ENCODE data around the gene KMT2B. TPM values are rescaled to one million over a fixed set of nuclear protein-coding genes. Genes with fewer than 3 reads are reported as not detected.

KMT2B gene
- total RNA-seq, 4 donors from 2014 or later: 7.3 to 26.6 (median 15.1) TPM

DNA sequence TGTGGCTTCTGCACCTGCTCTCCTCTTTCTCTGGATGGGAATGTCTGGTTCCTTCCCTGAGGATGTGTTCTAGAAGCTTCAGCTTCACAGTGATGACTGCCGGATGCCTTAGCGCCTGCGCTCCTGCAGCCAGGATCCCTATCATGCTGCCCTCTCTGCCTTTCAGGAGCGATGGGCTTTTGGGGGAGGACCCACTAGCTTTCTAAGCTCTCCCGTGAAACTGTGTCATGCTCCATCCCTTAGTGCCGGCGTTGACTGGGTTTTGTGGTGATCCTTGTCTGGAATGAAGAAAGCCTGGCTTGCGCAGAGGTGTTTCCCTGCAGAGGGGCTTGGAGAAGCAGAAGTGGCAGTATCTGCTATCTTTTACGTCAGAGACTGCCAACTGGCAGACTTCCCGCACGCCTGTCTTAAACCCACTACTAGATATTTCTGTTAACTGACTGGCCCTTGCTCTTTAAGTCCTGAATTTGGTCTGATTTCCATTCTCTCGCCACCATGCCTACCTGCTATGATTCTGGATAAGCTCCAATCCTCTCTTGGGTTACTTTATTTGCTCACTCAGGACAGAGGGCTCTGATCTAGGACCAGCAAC, 3.8 kb upstream of the KMT2B start:
- TF ChIP-seq, protein P1, sequence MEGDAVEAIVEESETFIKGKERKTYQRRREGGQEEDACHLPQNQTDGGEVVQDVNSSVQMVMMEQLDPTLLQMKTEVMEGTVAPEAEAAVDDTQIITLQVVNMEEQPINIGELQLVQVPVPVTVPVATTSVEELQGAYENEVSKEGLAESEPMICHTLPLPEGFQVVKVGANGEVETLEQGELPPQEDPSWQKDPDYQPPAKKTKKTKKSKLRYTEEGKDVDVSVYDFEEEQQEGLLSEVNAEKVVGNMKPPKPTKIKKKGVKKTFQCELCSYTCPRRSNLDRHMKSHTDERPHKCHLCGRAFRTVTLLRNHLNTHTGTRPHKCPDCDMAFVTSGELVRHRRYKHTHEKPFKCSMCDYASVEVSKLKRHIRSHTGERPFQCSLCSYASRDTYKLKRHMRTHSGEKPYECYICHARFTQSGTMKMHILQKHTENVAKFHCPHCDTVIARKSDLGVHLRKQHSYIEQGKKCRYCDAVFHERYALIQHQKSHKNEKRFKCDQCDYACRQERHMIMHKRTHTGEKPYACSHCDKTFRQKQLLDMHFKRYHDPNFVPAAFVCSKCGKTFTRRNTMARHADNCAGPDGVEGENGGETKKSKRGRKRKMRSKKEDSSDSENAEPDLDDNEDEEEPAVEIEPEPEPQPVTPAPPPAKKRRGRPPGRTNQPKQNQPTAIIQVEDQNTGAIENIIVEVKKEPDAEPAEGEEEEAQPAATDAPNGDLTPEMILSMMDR (IDR thresholded peaks at IDR 0.05; ENCODE audit: low read depth): no peak

DNA sequence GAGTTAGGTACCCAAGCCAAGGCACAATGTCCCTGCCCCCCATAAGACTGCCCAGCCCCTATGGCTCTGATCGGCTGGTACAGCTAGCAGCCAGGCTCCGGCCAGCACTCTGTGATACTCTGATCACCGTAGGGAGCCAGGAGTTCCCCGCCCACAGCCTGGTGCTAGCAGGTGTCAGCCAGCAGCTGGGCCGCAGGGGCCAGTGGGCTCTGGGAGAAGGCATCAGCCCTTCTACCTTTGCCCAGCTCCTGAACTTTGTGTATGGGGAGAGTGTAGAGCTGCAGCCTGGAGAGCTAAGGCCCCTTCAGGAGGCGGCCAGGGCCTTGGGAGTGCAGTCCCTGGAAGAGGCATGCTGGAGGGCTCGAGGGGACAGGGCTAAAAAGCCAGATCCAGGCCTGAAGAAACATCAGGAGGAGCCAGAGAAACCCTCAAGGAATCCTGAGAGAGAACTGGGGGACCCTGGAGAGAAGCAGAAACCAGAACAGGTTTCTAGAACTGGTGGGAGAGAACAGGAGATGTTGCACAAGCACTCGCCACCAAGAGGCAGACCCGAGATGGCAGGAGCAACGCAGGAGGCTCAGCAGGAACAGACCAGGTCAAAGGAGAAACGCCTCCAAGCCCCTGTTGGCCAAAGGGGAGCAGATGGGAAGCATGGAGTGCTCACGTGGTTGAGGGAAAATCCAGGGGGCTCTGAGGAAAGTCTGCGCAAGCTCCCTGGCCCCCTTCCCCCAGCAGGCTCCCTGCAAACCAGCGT, 3.0 kb upstream of the KMT2B start:
- TF ChIP-seq, protein P1 (IDR thresholded peaks at IDR 0.05; ENCODE audit: low read depth): no peak

DNA sequence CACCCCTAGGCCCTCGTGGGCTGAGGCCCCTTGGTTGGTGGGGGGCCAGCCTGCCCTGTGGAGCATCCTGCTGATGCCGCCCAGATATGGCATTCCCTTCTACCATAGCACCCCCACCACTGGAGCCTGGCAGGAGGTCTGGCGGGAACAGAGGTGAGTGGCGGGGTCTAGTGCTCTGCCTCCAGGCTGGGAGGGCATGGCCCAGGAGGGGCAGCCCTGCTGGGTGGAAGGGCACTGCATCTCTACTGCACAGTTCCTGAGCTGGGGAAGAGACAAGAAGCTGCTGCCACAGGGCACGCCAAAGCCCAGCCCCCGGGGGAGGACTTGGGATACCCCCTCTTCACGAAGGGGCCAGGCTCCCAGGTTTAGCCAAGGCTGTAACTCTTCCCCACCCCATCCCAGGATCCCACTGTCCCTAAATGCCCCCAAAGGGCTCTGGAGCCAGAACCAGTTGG, 2.4 kb upstream of the KMT2B start:
- TF ChIP-seq, protein P1 (IDR thresholded peaks at IDR 0.05; ENCODE audit: low read depth): no peak

DNA sequence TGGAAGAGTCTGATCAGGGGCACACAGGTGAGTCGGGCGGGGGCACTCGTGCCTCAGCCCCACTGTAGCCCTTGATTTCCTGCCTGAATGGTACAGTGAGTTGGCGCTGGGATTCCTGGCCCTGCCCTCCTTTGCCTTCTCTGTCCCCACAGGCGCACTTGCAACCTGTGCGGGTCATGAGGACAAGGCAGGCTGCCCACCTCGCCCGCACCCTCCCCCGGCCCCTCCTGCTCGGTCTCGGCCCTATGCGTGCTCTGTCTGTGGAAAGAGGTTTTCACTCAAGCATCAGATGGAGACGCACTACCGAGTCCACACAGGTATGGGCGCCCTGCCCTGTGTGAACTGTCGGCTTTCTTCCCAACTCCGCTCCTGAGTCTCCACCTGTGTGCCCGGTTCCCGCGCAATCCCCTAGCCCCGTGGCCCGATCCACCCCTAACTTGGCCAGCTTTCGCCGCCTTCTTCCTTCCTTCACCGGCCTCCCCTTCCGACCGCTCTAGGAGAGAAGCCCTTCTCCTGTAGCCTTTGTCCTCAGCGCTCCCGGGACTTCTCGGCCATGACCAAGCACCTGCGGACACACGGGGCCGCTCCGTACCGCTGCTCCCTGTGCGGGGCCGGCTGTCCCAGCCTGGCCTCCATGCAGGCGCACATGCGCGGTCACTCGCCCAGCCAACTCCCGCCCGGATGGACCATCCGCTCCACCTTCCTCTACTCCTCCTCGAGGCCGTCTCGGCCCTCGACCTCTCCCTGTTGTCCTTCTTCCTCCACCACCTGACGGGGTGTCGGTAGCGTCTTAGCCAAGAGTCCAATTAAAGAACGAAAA, 1.6 kb upstream of the KMT2B start:
- TF ChIP-seq, protein P1 (IDR thresholded peaks at IDR 0.05; ENCODE audit: low read depth): no peak

DNA sequence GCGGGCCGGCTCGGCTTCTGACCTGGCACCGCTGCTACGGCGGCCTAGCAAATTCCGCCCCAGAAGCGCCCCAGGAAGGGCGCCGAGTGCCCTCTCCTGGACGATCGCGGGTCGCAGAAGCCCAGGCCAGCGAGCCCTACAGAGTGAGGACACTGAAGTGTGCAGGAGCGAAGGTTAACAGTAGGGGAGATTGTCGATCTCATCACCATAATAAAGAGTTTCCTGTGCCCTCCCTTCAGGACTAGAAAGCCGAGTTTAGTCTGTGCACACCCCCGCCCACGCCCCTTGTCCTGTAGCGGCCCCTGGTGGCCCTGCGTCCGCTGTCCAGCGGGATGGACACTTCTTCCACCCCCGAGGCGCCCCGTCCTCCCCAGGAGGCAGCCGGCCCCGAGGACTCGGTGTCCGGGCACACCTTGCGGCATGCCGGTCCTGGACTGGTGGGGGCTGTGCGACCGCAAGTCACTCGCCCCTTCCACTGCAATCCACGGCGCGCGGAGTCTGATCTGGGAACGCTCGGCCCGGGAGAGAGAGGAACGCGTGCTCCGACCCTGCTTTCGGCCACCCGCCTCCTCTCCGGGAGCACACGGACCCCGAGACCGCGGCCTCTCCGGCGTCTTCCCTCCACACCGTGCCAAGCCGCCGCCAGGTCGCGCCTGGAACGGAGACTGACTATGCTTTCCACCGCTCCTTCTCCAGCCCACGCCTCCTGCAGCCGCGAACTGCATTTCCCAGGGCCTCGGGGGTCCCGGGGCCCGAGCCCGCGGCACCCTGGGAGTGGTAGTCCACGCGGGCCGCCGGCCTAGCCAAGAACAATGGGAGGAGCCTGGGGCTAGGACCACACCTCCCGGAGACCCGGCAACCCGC, 770 bp upstream of the KMT2B start:
- TF ChIP-seq, protein P1 (IDR thresholded peaks at IDR 0.05; ENCODE audit: low read depth): no peak

GRCh38 chr19:35718345-35719041, 690 bp downstream of the KMT2B start:
- TF ChIP-seq, protein P1 (IDR thresholded peaks at IDR 0.05; ENCODE audit: low read depth): no peak

Data from subcutaneous adipose tissue (tissue), 4 donors.